ENCODE results near the gene MMP15.
A peak's percentile ranks its signal among the peaks of the same experiment; 100 is the strongest.

The MMP15 gene

GRCh38 chr16:57999366-57999970 is 26.1 kb upstream of the MMP15 start:
- ChIA-PET POLR2A (ENCODE audit: low non-redundant PET) (no interaction called here), CTCF (interaction anchor here (0.5 to 4.0 kb wide), 4 partner anchors 15 to 100 kb away, joined by 3 to 36 read pairs (median 13); no protein-coding TSS in a partner anchor)
- TF ChIP-seq, protein P1, sequence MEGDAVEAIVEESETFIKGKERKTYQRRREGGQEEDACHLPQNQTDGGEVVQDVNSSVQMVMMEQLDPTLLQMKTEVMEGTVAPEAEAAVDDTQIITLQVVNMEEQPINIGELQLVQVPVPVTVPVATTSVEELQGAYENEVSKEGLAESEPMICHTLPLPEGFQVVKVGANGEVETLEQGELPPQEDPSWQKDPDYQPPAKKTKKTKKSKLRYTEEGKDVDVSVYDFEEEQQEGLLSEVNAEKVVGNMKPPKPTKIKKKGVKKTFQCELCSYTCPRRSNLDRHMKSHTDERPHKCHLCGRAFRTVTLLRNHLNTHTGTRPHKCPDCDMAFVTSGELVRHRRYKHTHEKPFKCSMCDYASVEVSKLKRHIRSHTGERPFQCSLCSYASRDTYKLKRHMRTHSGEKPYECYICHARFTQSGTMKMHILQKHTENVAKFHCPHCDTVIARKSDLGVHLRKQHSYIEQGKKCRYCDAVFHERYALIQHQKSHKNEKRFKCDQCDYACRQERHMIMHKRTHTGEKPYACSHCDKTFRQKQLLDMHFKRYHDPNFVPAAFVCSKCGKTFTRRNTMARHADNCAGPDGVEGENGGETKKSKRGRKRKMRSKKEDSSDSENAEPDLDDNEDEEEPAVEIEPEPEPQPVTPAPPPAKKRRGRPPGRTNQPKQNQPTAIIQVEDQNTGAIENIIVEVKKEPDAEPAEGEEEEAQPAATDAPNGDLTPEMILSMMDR (conservative IDR thresholded peaks at IDR 0.05; ENCODE audit: low read depth), result no peak
- H3K27ac ChIP-seq, result peak overlapping the region; percentile 86
- DNase-seq (ENCODE audit: low spot score), result no peak

GRCh38 chr16:57999971-58000705 is 25.4 kb upstream of the MMP15 start, which contains the start of gene ZNF319:
TSS of gene ZNF319 (minus strand) at chr16:58000672. CDS start at chr16:57998265, 2,407 bp downstream.
- DNase-seq (ENCODE audit: low spot score), result no peak
- ChIA-PET POLR2A (ENCODE audit: low non-redundant PET) (no interaction called here), CTCF (interaction anchor here (0.8 to 4.0 kb wide), 4 partner anchors 16 to 101 kb away, joined by 3 to 36 read pairs (median 12); no protein-coding TSS in a partner anchor)
- H3K27ac ChIP-seq, result peak within 1 kb of the TSS; percentile 86
- TF ChIP-seq, protein P1 (conservative IDR thresholded peaks at IDR 0.05; ENCODE audit: low read depth), result no peak

DNA sequence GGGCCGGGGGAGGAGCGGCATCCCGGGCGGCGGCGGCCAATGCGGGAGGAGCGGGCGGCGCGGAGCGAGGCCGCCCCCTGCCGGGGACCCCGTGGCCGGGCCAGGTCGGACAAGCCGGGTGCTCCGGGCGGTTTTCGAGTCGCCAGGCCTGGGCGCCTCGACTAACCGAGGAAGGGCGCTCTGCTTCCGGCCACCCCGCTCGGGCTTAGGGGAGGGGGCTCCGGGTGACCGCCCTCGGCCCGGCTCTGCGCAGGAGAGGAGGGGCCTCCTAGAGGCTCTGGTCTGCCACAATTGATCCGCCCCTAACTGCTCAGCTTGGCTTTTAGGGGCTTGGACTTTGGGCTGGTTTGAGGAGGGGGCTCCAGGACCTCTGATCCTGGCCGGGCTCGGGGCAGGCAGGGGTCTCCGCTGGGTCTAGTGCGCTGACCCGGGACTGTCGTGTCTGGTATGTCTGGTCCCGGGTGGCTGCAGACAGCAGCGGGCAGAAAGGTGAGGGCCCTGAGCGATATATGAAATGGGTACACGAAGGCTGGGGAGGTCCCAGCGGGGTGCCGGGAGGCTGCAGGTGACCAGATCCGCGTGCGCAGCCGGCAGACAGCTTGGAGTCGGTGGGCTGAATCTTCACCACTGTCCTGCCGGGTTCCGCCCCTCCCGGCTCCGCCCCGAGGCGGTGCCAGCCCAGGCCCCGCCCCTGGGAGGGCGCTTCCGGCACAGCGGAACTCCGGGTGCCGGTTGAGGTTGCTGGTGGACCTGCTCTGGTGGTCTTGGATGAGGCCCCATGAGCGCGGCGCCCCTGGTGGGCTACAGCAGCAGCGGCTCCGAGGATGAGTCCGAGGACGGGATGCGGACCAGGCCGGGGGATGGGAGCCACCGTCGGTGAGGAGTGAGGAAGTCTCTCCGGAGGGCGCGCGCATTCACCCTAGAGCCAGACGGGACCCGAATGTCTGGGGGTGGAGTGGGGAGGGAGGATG is 24.6 kb upstream of the MMP15 start, which contains the start of gene USB1:
TSS of gene USB1 (plus strand) at position 702 of the 971 bp plus-strand sequence. CDS start at position 779, 77 bp downstream.
- POLR2A ChIA-PET (ENCODE audit: low non-redundant PET), result interaction anchor here (0.6 kb wide), 1 partner anchor 86 kb away, joined by 3 read pairs; no protein-coding TSS in a partner anchor
- TF ChIP-seq, protein P1 (conservative IDR thresholded peaks at IDR 0.05; ENCODE audit: low read depth), result peak; percentile 83
- DNase-seq (ENCODE audit: low spot score), result peak; percentile 88
- CTCF ChIA-PET, result interaction anchor here (0.5 to 4.0 kb wide), 11 partner anchors 10 to 244 kb away, joined by 3 to 36 read pairs (median 3); no protein-coding TSS in a partner anchor
- peak within 1 kb of the TSS; percentile 86 for H3K27ac ChIP-seq

DNA sequence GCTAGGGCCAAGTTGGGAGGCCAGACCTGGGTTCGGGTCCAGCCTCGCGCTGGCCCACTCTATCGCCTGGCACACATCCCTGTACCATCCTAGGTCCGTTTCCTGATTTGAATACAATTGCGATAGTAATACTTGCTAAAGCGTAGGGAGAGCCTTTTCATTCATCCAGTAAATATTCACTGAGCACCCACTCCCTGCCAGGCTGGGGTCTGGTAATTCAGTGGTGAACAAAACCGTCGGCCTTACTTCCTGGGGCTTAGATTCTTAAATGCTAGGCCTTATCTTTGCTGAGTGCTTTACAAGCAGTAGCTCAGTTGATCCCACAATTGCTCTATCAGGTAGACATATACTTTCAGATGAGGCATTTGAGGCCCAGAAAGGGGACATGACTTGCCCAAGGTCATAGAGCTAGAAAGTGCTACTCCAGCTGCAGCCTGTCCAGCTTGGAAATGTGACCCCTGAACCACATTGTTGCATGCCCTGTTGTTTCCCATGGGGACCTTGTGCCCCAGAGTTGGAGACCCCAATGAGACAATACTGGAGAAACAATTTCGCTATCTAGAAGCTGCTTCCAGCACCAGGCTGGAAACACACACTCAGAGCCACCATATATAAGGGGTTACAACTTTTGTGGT is 23.7 kb upstream of the MMP15 start:
- CTCF ChIA-PET, result interaction anchor here (0.5 to 4.0 kb wide), 8 partner anchors 9 to 397 kb away, joined by 3 to 36 read pairs (median 4); partner anchors contain the start of gene CFAP20
- no peak for DNase-seq (ENCODE audit: low spot score)
- TF ChIP-seq, protein P1 (conservative IDR thresholded peaks at IDR 0.05; ENCODE audit: low read depth), result no peak
- POLR2A ChIA-PET (ENCODE audit: low non-redundant PET), result interaction anchor here (0.6 kb wide), 1 partner anchor 85 kb away, joined by 3 read pairs; no protein-coding TSS in a partner anchor
- peak overlapping the region; percentile 86 for H3K27ac ChIP-seq

DNA sequence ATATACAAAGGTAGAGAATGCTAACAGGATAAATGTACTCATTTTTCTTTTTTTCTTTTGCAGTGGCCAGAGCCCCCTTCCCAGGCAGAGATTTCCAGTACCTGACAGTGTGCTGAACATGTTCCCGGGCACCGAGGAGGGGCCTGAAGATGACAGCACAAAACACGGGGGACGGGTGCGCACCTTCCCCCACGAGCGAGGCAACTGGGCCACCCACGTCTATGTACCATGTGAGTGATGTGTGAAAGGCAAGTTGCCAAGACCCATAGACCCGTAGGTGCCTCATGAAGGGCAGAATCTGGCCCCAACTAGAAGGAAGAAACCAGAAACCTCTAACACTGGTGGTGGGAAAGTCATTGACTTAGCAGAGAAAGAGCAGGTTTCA is 23.1 kb upstream of the MMP15 start:
- CTCF ChIA-PET, result interaction anchor here (0.6 to 1.3 kb wide), 3 partner anchors 96 to 127 kb away, joined by 3 to 5 read pairs (median 5); partner anchors contain the start of gene CFAP20
- peak overlapping the region; percentile 86 for H3K27ac ChIP-seq
- POLR2A ChIA-PET (ENCODE audit: low non-redundant PET), result no interaction called here
- TF ChIP-seq, protein P1 (conservative IDR thresholded peaks at IDR 0.05; ENCODE audit: low read depth), result no peak
- no peak for DNase-seq (ENCODE audit: low spot score)
